Measurements from ENCODE around the gene CHMP4A. TPM values are rescaled to one million over a fixed set of nuclear protein-coding genes. Genes with fewer than 3 reads are reported as not detected.

CHMP4A gene
- total and polyA plus RNA-seq, 3 experiments from 2014 or later: 86.4 to 159 (median 87.6) TPM

DNA sequence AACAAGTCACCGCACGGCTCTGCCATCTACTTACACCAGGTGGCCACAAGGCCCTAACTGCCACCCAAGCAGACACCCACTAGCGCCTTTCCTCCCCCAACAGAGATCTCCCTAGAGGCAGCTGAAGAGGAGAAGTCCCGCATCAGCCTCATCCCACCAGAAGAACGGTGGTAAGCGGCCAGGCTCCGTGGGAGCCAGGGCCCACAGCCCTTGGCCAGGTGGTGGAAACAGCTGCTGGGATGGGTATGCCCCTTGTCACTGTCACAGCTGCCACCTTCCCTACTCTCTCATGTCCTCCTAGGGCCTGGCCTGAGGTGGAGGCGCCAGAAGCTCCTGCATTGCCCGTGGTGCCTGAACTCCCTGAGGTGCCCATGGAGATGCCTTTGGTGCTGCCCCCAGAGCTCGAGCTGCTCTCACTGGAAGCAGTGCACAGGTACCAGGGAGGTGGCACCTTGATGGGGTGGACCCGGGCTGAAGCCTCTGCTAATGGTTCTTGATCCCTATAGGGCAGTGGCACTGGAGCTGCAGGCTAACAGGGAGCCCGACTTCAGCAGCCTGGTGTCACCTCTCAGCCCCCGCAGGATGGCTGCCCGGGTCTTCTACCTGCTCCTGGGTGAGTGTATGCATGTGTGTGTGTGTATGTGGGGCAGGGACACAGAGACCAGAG, 33.9 kb downstream of the CHMP4A start:
- Histone ChIP-seq H3K4me1 (ENCODE audit: insufficient read depth, low read length) (no peaks in the 10 kb centered on the region), H3K9me3 (ENCODE audit: low read length) (no peaks in the 10 kb centered on the region), H3K27ac (ENCODE audit: low read depth, low read length) (no peak overlapping the region), H3K36me3 (ENCODE audit: insufficient read depth, low read length) (peaks cover 24% of the 10 kb centered on the region), H3K4me3 (ENCODE audit: low read length) (no peak overlapping the region), H3K27me3 (ENCODE audit: insufficient read depth, low read length, poor library complexity, severe bottlenecking) (no peaks in the 10 kb centered on the region)
- Mint-ChIP-seq H3K36me3 (peaks cover 0 to 91% (median 8%) of the 10 kb centered on the region in 3 donors), H3K9me3 (no peaks in the 10 kb centered on the region), H3K27ac (peak overlapping the region in 3 of 8 donors; percentile 22 to 90 (median 23)), H3K4me3 (no peak overlapping the region), H3K27me3 (no peaks in the 10 kb centered on the region), H3K4me1 (peaks cover 10 to 14% (median 14%) of the 10 kb centered on the region in 3 donors)
- CTCF ChIA-PET: interaction anchor here (0.9 to 2.7 kb wide), 3 partner anchors 9 to 70 kb away, joined by 3 to 16 read pairs (median 4); partner anchors contain the start of gene IRF9
- no peak for DNase-seq
- POLR2A ChIA-PET: no interaction called here

- Mint-ChIP-seq H3K27me3 (no peaks in the 10 kb centered on the region), H3K9me3 (no peaks in the 10 kb centered on the region), H3K36me3 (peaks cover 0 to 85% (median 9%) of the 10 kb centered on the region in 3 donors), H3K4me3 (no peak overlapping the region), H3K4me1 (peaks cover 13 to 15% (median 15%) of the 10 kb centered on the region in 3 donors), H3K27ac (peak overlapping the region in 2 of 8 donors; percentile 22 to 23)
- no peaks in the 10 kb centered on the region for H3K27me3 ChIP-seq (ENCODE audit: insufficient read depth, low read length, poor library complexity, severe bottlenecking)
- no peaks in the 10 kb centered on the region for H3K4me1 ChIP-seq (ENCODE audit: insufficient read depth, low read length)
- H3K4me3 ChIP-seq (ENCODE audit: low read length): no peak overlapping the region
- CTCF ChIA-PET: interaction anchor here (0.9 to 1.7 kb wide), 2 partner anchors 41 to 69 kb away, joined by 3 read pairs; no protein-coding TSS in a partner anchor
- DNase-seq: no peak
- POLR2A ChIA-PET: no interaction called here
- H3K9me3 ChIP-seq (ENCODE audit: low read length): no peaks in the 10 kb centered on the region
- no peak overlapping the region for H3K27ac ChIP-seq (ENCODE audit: low read depth, low read length)
- H3K36me3 ChIP-seq (ENCODE audit: insufficient read depth, low read length): peaks cover 23% of the 10 kb centered on the region
These were observed 34.7 kb downstream of the CHMP4A start for GRCh38 chr14:24178399-24179178.

- no peaks in the 10 kb centered on the region for H3K4me1 ChIP-seq (ENCODE audit: insufficient read depth, low read length)
- no peak for DNase-seq
- Mint-ChIP-seq H3K27ac (peak overlapping the region in 1 of 8 donors; percentile 42), H3K36me3 (peaks cover 0 to 78% (median 9%) of the 10 kb centered on the region in 3 donors), H3K9me3 (no peaks in the 10 kb centered on the region), H3K27me3 (no peaks in the 10 kb centered on the region), H3K4me3 (no peak overlapping the region), H3K4me1 (peaks cover 19 to 22% (median 19%) of the 10 kb centered on the region in 3 donors)
- CTCF ChIA-PET: interaction anchor here (1.7 kb wide), 1 partner anchor 42 kb away, joined by 3 read pairs; no protein-coding TSS in a partner anchor
- H3K27me3 ChIP-seq (ENCODE audit: insufficient read depth, low read length, poor library complexity, severe bottlenecking): no peaks in the 10 kb centered on the region
- POLR2A ChIA-PET: no interaction called here
- H3K4me3 ChIP-seq (ENCODE audit: low read length): no peak overlapping the region
- H3K9me3 ChIP-seq (ENCODE audit: low read length): no peaks in the 10 kb centered on the region
- no peak overlapping the region for H3K27ac ChIP-seq (ENCODE audit: low read depth, low read length)
- H3K36me3 ChIP-seq (ENCODE audit: insufficient read depth, low read length): peaks cover 19% of the 10 kb centered on the region
These were observed 35.4 kb downstream of the CHMP4A start for GRCh38 chr14:24177891-24178290.

GRCh38 chr14:24177041-24177825, 36.1 kb downstream of the CHMP4A start:
- H3K36me3 Mint-ChIP-seq: peaks cover 0 to 72% (median 9%) of the 10 kb centered on the region in 3 donors
- CTCF ChIA-PET: interaction anchor here (1.7 kb wide), 1 partner anchor 43 kb away, joined by 3 read pairs; no protein-coding TSS in a partner anchor

DNA sequence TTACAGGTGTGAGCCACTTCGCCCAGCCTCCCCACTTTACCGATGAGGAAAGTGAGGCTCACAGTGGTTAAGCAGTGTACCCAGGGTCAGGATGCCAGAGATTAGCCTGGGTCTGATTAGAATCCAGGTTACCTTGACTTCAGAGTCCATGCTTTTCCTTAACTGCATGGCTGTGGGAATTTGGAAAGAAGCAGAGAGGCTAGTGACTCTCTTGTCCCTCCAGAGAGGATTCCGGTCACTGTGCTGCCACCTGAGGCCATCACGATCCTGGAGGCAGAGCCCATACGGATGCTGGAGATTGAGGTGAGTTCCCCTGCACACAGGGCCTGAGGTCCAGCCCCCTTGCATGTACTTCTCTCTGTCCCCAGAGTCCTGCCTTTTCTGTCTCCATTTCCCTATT, 36.7 kb downstream of the CHMP4A start:
- H3K9me3 ChIP-seq (ENCODE audit: low read length): no peaks in the 10 kb centered on the region
- H3K36me3 ChIP-seq (ENCODE audit: insufficient read depth, low read length): peaks cover 19% of the 10 kb centered on the region
- Mint-ChIP-seq H3K4me1 (peaks cover 25 to 29% (median 28%) of the 10 kb centered on the region in 3 donors), H3K9me3 (no peaks in the 10 kb centered on the region), H3K27me3 (no peaks in the 10 kb centered on the region), H3K4me3 (no peak overlapping the region), H3K36me3 (peaks cover 0 to 67% (median 9%) of the 10 kb centered on the region in 3 donors), H3K27ac (peak overlapping the region in 1 of 8 donors; percentile 47)
- no peaks in the 10 kb centered on the region for H3K4me1 ChIP-seq (ENCODE audit: insufficient read depth, low read length)
- no peaks in the 10 kb centered on the region for H3K27me3 ChIP-seq (ENCODE audit: insufficient read depth, low read length, poor library complexity, severe bottlenecking)
- DNase-seq: no peak
- POLR2A ChIA-PET: interaction anchor here (0.6 kb wide), 1 partner anchor 27 kb away, joined by 3 read pairs; no protein-coding TSS in a partner anchor
- CTCF ChIA-PET: interaction anchor here (1.7 kb wide), 1 partner anchor 43 kb away, joined by 3 read pairs; no protein-coding TSS in a partner anchor
- no peak overlapping the region for H3K4me3 ChIP-seq (ENCODE audit: low read length)
- no peak overlapping the region for H3K27ac ChIP-seq (ENCODE audit: low read depth, low read length)

More at GRCh38 chr14:24177041-24177825, 36.1 kb downstream of the CHMP4A start:
- POLR2A ChIA-PET: interaction anchor here (0.6 kb wide), 1 partner anchor 27 kb away, joined by 3 read pairs; no protein-coding TSS in a partner anchor
- Histone ChIP-seq H3K9me3 (ENCODE audit: low read length) (no peaks in the 10 kb centered on the region), H3K27ac (ENCODE audit: low read depth, low read length) (no peak overlapping the region), H3K36me3 (ENCODE audit: insufficient read depth, low read length) (peaks cover 19% of the 10 kb centered on the region), H3K4me1 (ENCODE audit: insufficient read depth, low read length) (no peaks in the 10 kb centered on the region), H3K27me3 (ENCODE audit: insufficient read depth, low read length, poor library complexity, severe bottlenecking) (no peaks in the 10 kb centered on the region), H3K4me3 (ENCODE audit: low read length) (no peak overlapping the region)
- H3K27ac Mint-ChIP-seq: peak overlapping the region in 4 of 8 donors; percentile 31 to 79 (median 44)
- H3K4me3 Mint-ChIP-seq: no peak overlapping the region
- DNase-seq: no peak
- H3K4me1 Mint-ChIP-seq: peaks cover 22 to 25% (median 23%) of the 10 kb centered on the region in 3 donors
- H3K27me3 Mint-ChIP-seq: no peaks in the 10 kb centered on the region
- H3K9me3 Mint-ChIP-seq: no peaks in the 10 kb centered on the region

DNA sequence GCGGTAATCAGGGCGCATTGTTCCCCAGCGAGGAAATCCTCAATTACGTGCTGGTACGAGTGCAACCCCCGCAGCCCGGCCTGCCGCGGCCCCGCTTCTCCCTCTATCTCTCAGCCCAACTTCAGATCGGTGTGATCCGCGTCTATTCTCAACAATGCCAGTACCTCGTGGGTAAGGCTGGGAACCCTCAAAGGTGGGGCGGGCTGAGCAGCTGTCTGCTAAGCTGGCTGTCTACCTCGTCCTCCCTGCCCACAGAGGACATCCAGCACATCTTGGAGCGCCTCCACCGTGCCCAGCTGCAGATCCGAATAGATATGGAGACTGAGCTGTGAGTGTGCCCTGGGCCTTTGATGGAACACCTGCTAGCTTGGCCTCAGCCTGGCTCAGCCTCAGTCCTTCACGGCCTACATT, 40.4 kb downstream of the CHMP4A start:
- H3K27ac Mint-ChIP-seq: peak overlapping the region; percentile 71 to 96 (median 78)
- H3K4me3 Mint-ChIP-seq: peak overlapping the region in 6 of 7 donors; percentile 45 to 89 (median 82)
- Histone ChIP-seq H3K27me3 (ENCODE audit: insufficient read depth, low read length, poor library complexity, severe bottlenecking) (no peaks in the 10 kb centered on the region), H3K36me3 (ENCODE audit: insufficient read depth, low read length) (peaks cover 8% of the 10 kb centered on the region), H3K9me3 (ENCODE audit: low read length) (no peaks in the 10 kb centered on the region), H3K4me1 (ENCODE audit: insufficient read depth, low read length) (no peaks in the 10 kb centered on the region), H3K4me3 (ENCODE audit: low read length) (no peak overlapping the region), H3K27ac (ENCODE audit: low read depth, low read length) (no peak overlapping the region)
- ChIA-PET CTCF (interaction anchor here (0.9 to 4.7 kb wide), 2 partner anchors 10 to 12 kb away, joined by 3 to 36 read pairs; partner anchors contain the start of gene IRF9), POLR2A (interaction anchor here (1.2 kb wide), 1 partner anchor 12 kb away, joined by 4 read pairs; the partner anchor contains the start of gene IRF9)
- H3K36me3 Mint-ChIP-seq: peaks cover 0 to 43% (median 10%) of the 10 kb centered on the region in 3 donors
- H3K27me3 Mint-ChIP-seq: peaks cover 0 to 2% of the 10 kb centered on the region in 2 donors
- no peak for DNase-seq
- peaks cover 33 to 47% (median 42%) of the 10 kb centered on the region in 3 donors for H3K4me1 Mint-ChIP-seq
- no peaks in the 10 kb centered on the region for H3K9me3 Mint-ChIP-seq

DNA sequence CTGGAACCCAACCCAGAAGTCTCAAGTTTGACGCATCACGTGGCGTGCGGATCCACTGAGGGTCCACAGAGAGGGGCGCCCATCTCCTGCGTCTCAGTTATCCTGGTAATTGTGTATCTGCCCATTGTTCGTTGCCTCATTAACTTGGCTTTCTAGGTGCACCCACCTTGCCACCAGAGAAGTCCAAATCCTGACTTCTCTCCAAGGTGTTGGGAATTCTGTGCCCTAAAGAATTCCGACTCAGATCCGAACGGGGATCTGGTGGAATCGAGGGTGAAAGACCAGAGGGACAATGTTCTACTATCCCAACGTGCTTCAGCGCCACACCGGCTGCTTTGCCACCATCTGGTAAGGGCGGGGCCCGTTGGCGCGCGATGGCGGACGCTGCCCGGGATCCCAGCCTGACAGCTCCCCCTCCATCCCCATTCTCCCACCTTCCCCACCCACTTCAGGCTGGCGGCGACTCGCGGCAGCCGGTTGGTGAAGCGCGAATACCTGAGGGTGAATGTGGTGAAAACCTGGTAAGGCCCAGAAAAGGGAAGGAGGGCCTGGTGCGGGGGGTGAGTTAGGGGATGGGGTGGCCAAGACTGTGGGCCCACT, 40.9 kb downstream of the CHMP4A start:
- Mint-ChIP-seq H3K27me3 (peaks cover 0 to 2% of the 10 kb centered on the region in 2 donors), H3K27ac (peak overlapping the region in 7 of 8 donors; percentile 14 to 96 (median 80)), H3K9me3 (no peaks in the 10 kb centered on the region), H3K4me3 (peak overlapping the region; percentile 81 to 91 (median 90)), H3K4me1 (peaks cover 33 to 47% (median 46%) of the 10 kb centered on the region in 3 donors), H3K36me3 (peaks cover 4 to 44% (median 14%) of the 10 kb centered on the region in 3 donors)
- Histone ChIP-seq H3K4me1 (ENCODE audit: insufficient read depth, low read length) (no peaks in the 10 kb centered on the region), H3K27me3 (ENCODE audit: insufficient read depth, low read length, poor library complexity, severe bottlenecking) (no peaks in the 10 kb centered on the region), H3K36me3 (ENCODE audit: insufficient read depth, low read length) (peaks cover 12% of the 10 kb centered on the region), H3K9me3 (ENCODE audit: low read length) (no peaks in the 10 kb centered on the region), H3K4me3 (ENCODE audit: low read length) (peak overlapping the region; percentile 48), H3K27ac (ENCODE audit: low read depth, low read length) (no peak overlapping the region)
- ChIA-PET CTCF (interaction anchor here (4.7 kb wide), 1 partner anchor 12 kb away, joined by 36 read pairs; the partner anchor contains the start of gene IRF9), POLR2A (interaction anchor here (2.4 kb wide), 1 partner anchor 11 kb away, joined by 8 read pairs; the partner anchor contains the start of gene IRF9)
- no peak for DNase-seq

Measured in CD8-positive, alpha-beta memory T cell (primary cell).